ENCODE measurements around the gene CEP20. TPM values are rescaled to one million over a fixed set of nuclear protein-coding genes. Genes with fewer than 3 reads are reported as not detected.

Gene CEP20
- total RNA-seq, 2 donors from 2014 or later: 65.9 to 70.4 TPM

DNA sequence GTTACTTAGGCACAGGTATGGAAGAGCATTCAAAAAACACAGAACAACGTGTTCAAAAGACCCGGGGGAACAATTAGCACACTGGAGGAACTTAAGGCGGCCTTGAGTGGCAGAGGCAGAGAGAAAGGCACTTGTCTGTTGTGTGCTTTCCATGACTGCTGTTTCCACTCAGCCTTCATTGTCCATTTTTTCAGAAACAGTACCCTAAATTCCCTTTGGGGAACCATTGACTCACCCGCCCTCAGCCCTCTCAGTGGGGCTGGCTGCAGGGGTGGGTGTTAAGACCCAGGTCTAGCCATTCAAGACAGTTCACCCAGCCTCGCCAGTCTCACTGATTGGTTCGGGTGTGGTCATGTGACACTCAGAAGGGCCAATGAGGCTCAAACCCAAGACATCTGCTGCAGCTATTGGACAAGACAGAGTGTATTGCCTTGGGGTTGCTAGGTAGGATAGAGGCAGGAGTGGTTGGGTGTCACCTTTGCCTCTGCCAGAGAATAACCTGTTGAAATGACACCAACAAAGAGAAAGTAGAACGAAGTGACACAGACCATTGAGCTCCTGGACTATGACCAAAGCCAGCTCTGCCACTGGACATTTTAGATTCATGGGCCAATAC lies 19.6 kb upstream of the CEP20 start:
- H3K4me3 Mint-ChIP-seq: no peak overlapping the region
- ATAC-seq (replicated peaks): peak; percentile 99
- peaks cover 3% of the 10 kb centered on the region for H3K27me3 Mint-ChIP-seq
- H3K27ac Mint-ChIP-seq: no peak overlapping the region
- peaks cover 11% of the 10 kb centered on the region for H3K4me1 Mint-ChIP-seq
- no peaks in the 10 kb centered on the region for H3K36me3 Mint-ChIP-seq (ENCODE audit: low read depth)
- H3K9me3 Mint-ChIP-seq: peaks cover 5% of the 10 kb centered on the region

DNA sequence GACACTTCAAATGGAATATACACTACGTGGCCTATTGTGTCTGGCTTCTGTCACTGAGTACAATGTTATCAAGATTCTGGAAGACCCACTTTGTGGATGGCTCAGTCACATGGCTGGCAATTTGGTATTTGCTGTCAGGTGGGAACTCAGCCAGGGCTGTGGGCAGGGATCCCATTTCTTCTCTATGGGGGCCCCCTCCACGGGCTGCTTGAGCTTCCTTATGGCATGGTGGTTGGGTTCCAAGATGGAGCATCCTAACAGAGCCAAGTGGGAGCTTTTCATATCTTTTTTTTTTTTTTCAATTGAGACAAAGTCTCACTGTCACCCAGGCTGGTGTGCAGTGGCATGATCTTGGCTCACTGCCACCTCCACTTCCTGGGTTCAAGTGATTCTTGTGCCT lies 18.0 kb upstream of the CEP20 start:
- H3K4me1 Mint-ChIP-seq: peaks cover 5% of the 10 kb centered on the region
- ATAC-seq (replicated peaks): no peak
- no peak overlapping the region for H3K27ac Mint-ChIP-seq

DNA sequence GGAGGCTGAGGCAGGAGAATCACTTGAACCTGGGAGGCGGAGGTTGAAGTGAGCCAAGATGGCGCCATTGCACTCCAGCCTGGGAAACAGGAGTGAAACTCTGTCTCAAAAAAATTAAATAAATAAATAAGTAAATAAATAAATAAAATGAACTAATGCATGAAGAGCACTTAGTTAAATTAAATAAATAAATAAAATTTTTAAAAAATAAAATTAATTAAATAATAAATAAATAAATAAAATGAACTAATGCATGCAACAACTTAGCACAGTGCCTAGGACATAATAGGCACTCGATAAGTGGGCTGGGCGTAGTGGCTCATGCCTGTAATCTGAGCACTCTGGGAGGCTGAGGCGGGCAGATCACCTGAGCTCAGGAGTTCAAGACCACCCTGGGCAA lies 15.6 kb upstream of the CEP20 start:
- no peak for ATAC-seq (replicated peaks)
- Mint-ChIP-seq H3K27ac (no peak overlapping the region), H3K4me3 (no peak overlapping the region), H3K9me3 (peaks cover 5% of the 10 kb centered on the region), H3K36me3 (ENCODE audit: low read depth) (no peaks in the 10 kb centered on the region), H3K4me1 (peaks cover 7% of the 10 kb centered on the region), H3K27me3 (peaks cover 3% of the 10 kb centered on the region)

More for the DNA sequence above, 18.0 kb upstream of the CEP20 start:
- H3K36me3 Mint-ChIP-seq (ENCODE audit: low read depth): no peaks in the 10 kb centered on the region
- no peak overlapping the region for H3K4me3 Mint-ChIP-seq
- peaks cover 3% of the 10 kb centered on the region for H3K27me3 Mint-ChIP-seq
- H3K9me3 Mint-ChIP-seq: peaks cover 5% of the 10 kb centered on the region

DNA sequence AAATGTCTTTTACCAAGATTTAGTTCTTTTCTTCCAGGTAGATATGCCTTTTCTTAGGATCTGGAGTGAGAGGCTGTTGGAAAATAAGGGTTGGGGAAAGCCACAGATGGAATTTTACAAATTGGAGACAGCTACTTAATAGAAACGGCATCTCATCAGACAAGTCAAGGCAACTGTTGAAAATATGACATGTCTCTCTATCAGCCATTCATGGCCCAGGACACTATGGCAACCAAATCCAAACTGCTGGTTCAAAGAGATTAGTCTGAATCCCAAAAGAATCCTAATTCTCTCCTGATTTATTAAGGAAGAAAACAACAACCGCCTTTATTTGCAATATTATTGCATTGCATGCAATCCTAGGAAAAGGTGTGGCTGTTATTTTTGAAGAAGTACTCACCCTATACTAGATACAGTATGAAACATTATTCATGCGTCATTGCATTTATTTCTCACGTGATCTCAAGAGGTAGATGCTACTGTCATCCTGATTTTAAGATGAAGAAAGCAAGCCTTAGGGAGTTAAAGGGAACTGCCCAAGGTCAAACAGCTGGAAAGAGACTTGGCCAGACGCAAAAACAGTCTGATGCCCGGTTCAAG lies 12.6 kb upstream of the CEP20 start:
- H3K27me3 Mint-ChIP-seq: peaks cover 3% of the 10 kb centered on the region
- H3K36me3 Mint-ChIP-seq (ENCODE audit: low read depth): no peaks in the 10 kb centered on the region
- no peak overlapping the region for H3K4me3 Mint-ChIP-seq
- H3K27ac Mint-ChIP-seq: no peak overlapping the region
- ATAC-seq (replicated peaks): no peak
- no peaks in the 10 kb centered on the region for H3K9me3 Mint-ChIP-seq
- peaks cover 13% of the 10 kb centered on the region for H3K4me1 Mint-ChIP-seq

DNA sequence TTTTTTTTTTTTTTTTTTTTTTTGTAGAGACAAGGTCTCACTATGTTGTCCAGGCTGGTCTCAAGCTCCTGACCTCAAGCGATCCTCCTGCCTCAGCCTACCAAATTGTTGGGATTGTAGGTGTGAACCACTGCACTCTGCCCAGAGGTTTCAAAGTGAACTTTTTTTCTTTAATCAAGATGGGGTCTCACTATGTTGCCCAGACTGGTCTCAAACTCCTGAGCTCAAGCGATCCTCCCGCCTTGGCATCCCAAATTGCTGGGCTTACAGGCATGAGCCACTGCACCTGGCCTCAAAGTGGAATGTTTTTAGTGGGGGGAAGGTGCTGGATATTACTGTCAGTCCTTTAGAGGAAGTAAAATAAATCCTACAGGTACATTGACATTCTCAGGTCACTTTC lies 12.0 kb upstream of the CEP20 start:
- no peak for ATAC-seq (replicated peaks)
- Mint-ChIP-seq H3K27ac (no peak overlapping the region), H3K36me3 (ENCODE audit: low read depth) (no peaks in the 10 kb centered on the region), H3K27me3 (peaks cover 3% of the 10 kb centered on the region), H3K9me3 (no peaks in the 10 kb centered on the region), H3K4me3 (no peak overlapping the region), H3K4me1 (peaks cover 13% of the 10 kb centered on the region)

DNA sequence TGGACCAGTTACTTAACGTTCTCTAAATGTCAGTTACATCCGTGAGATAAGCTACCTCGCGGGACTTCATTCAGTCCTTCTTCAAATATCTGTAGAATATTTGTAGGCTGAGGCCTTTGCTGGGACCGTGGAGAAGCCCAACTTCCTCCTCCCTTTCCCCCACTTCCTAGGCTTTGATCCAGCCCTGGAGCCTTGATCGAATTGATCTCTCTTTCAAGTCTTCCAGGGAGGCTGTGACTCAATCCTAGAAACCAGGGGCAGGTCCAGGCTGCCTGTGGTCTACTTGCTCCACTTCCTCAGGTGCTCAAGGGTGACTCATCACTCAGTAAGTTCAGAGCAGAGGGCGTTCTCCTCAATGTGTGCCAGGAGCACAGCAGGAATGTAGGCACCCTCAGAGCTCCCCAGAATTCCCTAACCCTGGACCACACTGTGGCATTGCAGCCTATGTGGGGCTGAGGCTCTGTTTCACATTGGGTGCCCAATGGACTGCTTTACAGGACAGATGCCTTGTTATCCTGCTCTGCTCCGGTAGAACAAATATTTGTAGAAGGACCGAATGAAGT lies 11.2 kb upstream of the CEP20 start:
- Mint-ChIP-seq H3K27ac (peak overlapping the region; percentile 63), H3K4me3 (peak overlapping the region; percentile 52), H3K4me1 (peaks cover 13% of the 10 kb centered on the region)

DNA sequence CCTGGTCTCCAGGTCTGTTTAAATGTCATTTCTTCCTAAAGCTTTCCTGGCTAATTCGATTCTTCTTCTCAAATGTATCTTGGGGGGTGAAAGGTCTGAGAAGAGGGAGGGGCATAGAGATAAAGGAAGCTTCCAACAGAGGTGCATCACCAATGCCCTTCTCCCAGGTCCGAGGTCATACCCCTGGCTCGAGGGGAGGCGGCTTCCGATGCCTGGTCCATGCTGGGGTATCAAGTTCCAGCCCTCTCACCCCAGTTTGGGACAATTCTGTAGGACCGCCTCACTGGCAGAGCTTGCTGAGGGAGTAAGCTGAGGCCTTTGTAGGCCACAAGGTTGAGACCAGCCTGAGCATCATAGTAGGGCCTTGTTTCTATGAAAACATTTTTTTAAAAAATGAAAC lies 10.3 kb upstream of the CEP20 start:
- no peaks in the 10 kb centered on the region for H3K27me3 Mint-ChIP-seq
- peaks cover 13% of the 10 kb centered on the region for H3K4me1 Mint-ChIP-seq
- H3K36me3 Mint-ChIP-seq (ENCODE audit: low read depth): no peaks in the 10 kb centered on the region
- peak overlapping the region; percentile 89 for H3K27ac Mint-ChIP-seq
- ATAC-seq (replicated peaks): no peak
- no peaks in the 10 kb centered on the region for H3K9me3 Mint-ChIP-seq
- peak overlapping the region; percentile 77 for H3K4me3 Mint-ChIP-seq

More for the DNA sequence above, 11.2 kb upstream of the CEP20 start:
- ATAC-seq (replicated peaks): peak; percentile 88
- no peaks in the 10 kb centered on the region for H3K9me3 Mint-ChIP-seq
- H3K27me3 Mint-ChIP-seq: peaks cover 1% of the 10 kb centered on the region
- H3K36me3 Mint-ChIP-seq (ENCODE audit: low read depth): no peaks in the 10 kb centered on the region

DNA sequence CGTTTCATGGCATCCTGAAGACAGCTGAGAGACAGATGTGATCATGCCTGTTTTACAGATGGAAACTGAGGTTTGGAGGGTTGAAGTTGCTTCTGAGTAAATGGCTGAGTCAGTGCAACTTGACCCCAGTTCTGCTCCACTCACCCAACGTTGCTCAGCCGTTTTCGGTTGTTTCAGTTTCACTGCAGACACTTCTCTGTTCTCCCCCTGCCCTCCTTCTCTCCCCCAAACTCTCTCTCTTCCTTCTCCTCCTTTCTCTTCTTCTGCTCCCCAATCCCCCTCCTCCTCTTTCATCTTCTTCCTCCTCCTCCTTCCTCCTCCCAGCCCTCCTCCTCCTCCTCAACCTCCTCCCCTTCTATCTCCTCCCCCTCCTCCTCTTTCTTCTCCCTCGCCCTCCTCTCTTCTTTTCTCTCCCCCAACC lies 9.4 kb upstream of the CEP20 start:
- H3K4me1 Mint-ChIP-seq: peaks cover 13% of the 10 kb centered on the region
- no peaks in the 10 kb centered on the region for H3K9me3 Mint-ChIP-seq
- H3K36me3 Mint-ChIP-seq (ENCODE audit: low read depth): no peaks in the 10 kb centered on the region
- peak overlapping the region; percentile 89 for H3K27ac Mint-ChIP-seq
- H3K4me3 Mint-ChIP-seq: peak overlapping the region; percentile 77
- H3K27me3 Mint-ChIP-seq: no peaks in the 10 kb centered on the region
- ATAC-seq (replicated peaks): peak; percentile 87

DNA sequence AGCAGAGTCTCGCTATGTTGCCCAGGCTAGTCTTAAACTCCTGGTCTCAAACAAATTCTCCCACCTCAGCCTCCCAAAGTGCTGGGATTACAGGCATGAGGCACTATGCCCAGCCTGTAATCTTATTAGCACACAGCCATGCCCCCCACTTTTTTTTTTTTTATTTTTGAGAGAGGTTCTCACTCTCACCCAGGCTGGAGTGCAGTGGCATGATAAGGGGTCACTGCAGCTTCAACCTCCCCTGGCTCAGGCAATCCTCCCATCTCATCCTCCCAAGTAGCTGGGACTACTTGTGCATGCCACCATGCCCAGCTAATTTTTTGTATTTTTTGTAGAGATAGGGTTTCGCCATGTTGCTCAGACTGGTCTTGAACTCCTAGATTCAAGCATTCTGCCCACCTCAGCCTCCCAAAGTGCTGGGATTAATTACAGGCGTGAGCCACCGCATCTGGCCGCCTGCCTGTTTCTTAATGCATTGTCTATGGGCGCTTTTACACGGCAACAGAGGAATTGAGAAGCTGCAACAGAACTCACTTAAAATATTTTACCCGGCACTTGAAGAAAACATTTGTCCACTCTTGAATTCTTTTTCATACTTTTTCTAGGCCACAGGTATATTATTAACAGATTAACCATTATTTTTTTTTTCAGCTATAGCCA lies 8.8 kb upstream of the CEP20 start:
- no peak for ATAC-seq (replicated peaks)
- no peaks in the 10 kb centered on the region for H3K36me3 Mint-ChIP-seq (ENCODE audit: low read depth)
- peak overlapping the region; percentile 89 for H3K27ac Mint-ChIP-seq
- peaks cover 13% of the 10 kb centered on the region for H3K4me1 Mint-ChIP-seq
- no peaks in the 10 kb centered on the region for H3K27me3 Mint-ChIP-seq
- no peaks in the 10 kb centered on the region for H3K9me3 Mint-ChIP-seq
- peak overlapping the region; percentile 77 for H3K4me3 Mint-ChIP-seq

DNA sequence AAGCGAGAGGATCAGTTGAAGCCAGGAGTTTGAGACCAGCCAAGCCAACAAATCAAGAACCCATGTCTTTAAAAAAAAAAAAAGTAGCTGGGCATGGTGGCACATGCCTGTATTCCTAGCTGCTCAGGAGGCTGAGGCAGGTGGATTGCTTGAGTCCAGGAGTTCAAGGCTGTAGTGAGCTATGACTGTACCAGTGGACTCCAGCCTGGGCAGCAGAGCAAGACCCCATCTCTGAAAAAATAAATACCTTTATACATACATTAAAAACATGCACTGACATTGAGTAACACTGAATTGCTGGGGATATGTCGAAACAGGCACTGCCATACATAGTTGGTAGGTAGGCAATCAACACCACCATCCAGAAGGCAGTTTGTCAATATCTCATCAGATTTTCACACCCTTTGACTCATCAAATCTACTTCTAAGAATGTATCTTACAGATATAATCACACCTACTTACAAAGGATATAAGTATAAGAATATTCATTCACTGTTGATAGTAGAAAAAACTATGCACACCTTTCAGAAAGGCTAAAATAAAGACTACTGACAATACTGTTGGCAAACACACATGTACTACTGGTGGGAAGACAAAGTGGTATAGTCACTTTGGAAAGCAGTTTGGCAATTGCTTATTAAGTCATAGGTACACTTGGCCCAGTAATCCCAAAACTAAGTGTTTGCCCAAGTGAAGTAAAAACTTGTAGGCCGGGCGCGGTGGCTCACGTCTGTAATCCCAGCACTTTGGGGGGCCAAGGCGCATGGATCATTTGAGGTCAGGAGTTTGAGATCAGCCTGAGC lies 6.4 kb upstream of the CEP20 start:
- Mint-ChIP-seq H3K4me3 (no peak overlapping the region), H3K27me3 (no peaks in the 10 kb centered on the region), H3K9me3 (no peaks in the 10 kb centered on the region), H3K36me3 (ENCODE audit: low read depth) (no peaks in the 10 kb centered on the region), H3K4me1 (peaks cover 12% of the 10 kb centered on the region), H3K27ac (no peak overlapping the region)
- ATAC-seq (replicated peaks): no peak

DNA sequence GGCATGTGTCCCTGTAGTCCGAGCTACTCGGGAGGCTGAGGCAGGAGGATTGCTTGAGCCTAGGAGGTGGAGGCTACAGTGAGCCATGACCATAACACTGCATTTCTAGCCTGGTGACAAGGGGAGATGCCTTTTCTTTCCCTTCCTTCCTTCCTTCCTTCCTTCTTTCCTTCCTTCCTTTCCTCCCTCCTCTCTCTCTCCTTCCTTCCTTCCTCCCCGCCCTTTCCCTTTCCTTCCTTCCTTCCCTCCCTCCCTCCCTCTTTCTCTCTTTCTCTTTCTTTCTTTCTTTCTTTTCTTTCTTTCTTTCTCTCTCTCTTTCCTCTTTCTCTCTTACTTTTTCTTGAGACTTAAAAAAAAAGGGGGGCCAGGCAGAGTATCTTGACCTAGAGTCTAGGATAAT lies 3.1 kb upstream of the CEP20 start:
- H3K4me1 Mint-ChIP-seq: peaks cover 5% of the 10 kb centered on the region
- ATAC-seq (replicated peaks): no peak
- H3K27me3 Mint-ChIP-seq: no peaks in the 10 kb centered on the region
- no peak overlapping the region for H3K4me3 Mint-ChIP-seq
- H3K36me3 Mint-ChIP-seq (ENCODE audit: low read depth): peaks cover 6% of the 10 kb centered on the region
- no peak overlapping the region for H3K27ac Mint-ChIP-seq
- no peaks in the 10 kb centered on the region for H3K9me3 Mint-ChIP-seq

DNA sequence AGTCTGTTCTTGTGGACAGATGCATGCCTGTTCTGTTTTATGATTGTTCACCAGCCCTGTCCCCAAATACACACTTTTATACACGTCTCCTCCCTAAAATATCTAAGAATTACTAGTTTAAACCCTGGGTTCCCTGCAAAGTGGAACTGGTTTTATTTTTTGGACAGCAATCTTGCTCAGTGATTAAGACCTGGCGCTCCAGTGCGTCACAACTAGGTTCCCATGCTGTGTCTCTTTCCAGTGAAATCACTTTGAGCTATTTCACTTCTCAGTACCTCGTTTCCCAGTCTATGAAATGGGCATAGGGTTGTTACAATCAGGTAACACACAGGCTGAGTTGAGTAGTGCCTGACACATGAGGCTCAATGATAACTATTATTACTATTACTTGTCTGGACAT lies 1.1 kb downstream of the CEP20 start:
- Mint-ChIP-seq H3K9me3 (no peaks in the 10 kb centered on the region), H3K4me1 (peaks cover 15% of the 10 kb centered on the region), H3K27me3 (no peaks in the 10 kb centered on the region), H3K36me3 (ENCODE audit: low read depth) (peaks cover 28% of the 10 kb centered on the region), H3K4me3 (peak overlapping the region; percentile 97), H3K27ac (peak overlapping the region; percentile 98)
- ATAC-seq (replicated peaks): no peak

DNA sequence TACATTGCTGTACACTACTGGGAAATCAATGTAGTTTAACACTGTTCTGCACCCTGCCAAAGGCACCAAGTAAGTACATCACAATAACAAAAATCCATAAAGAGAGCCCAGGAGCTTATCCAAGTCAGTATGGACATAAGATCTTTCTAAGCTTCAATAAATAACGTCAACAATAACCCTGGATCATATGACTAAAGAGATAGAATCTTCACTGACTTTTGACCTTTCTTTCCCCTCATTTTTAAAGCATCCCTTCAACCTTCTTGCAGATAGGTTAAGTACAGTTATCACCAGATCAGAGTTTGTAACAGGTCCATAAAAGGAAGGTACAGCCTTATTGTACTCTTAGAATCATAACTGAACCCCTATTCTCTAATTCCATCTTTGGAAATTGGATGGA lies 2.3 kb downstream of the CEP20 start:
- Mint-ChIP-seq H3K4me3 (peak overlapping the region; percentile 55), H3K4me1 (peaks cover 15% of the 10 kb centered on the region), H3K36me3 (ENCODE audit: low read depth) (peaks cover 40% of the 10 kb centered on the region), H3K9me3 (no peaks in the 10 kb centered on the region), H3K27me3 (no peaks in the 10 kb centered on the region), H3K27ac (no peak overlapping the region)
- ATAC-seq (replicated peaks): no peak

DNA sequence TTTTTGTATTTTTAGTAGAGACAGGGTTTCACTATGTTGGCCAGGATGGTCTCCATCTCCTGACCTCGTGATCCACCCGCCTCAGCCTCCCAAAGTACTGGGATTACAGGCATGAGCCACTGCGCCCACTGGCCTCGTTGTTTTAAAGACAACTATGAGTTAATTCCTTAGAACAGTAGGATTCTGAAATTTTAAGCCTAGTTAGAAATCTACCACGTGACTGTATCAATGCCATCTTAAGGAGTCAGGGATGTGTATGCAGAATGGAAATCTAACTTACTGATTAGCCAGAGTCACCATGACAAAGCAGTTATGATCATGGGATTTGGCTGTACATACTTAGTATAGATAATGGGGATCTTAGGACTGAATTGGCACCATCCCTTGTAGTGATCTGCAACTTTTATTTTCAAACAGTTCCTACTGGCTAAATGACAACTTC lies 2.8 kb downstream of the CEP20 start:
- H3K27ac Mint-ChIP-seq: no peak overlapping the region
- peaks cover 15% of the 10 kb centered on the region for H3K4me1 Mint-ChIP-seq
- peaks cover 42% of the 10 kb centered on the region for H3K36me3 Mint-ChIP-seq (ENCODE audit: low read depth)
- no peaks in the 10 kb centered on the region for H3K9me3 Mint-ChIP-seq
- H3K4me3 Mint-ChIP-seq: peak overlapping the region; percentile 55
- H3K27me3 Mint-ChIP-seq: no peaks in the 10 kb centered on the region
- no peak for ATAC-seq (replicated peaks)
